CD4-positive, alpha-beta T cell treated with Interleukin-6 for 4 hours (primary cell): Measurements from ENCODE around the gene GRIA1.

Experiments
- DNase-seq: peaks from one replicate; pipeline ENCODE4 v3.0.0-alpha.2; 2020; ENCODE audit warnings: mixed read lengths

GRIA1 gene

GRCh38 chr5:153618307-153618706 is 127.8 kb downstream of the GRIA1 start:
- DNase-seq: no peak

GRCh38 chr5:153618867-153619266 is 128.4 kb downstream of the GRIA1 start:
- DNase-seq: no peak

- DNase-seq: no peak
These were observed 129.3 kb downstream of the GRIA1 start for GRCh38 chr5:153619771-153620170.

GRCh38 chr5:153623124-153623523 is 132.7 kb downstream of the GRIA1 start:
- no peak for DNase-seq

GRCh38 chr5:153623751-153624450 is 133.4 kb downstream of the GRIA1 start:
- no peak for DNase-seq

- DNase-seq: no peak
These were observed 133.9 kb downstream of the GRIA1 start for GRCh38 chr5:153624451-153624765.

GRCh38 chr5:153625826-153626354 is 135.4 kb downstream of the GRIA1 start:
- DNase-seq: no peak

GRCh38 chr5:153626836-153627235 is 136.4 kb downstream of the GRIA1 start:
- DNase-seq: no peak

- DNase-seq: no peak
These were observed 138.8 kb downstream of the GRIA1 start for GRCh38 chr5:153629027-153629895.

GRCh38 chr5:153630546-153630945 is 140.1 kb downstream of the GRIA1 start:
- DNase-seq: no peak

- DNase-seq: no peak
These were observed 142.3 kb downstream of the GRIA1 start for GRCh38 chr5:153632748-153633290.

- DNase-seq: no peak
These were observed 146.4 kb downstream of the GRIA1 start for GRCh38 chr5:153636670-153637451.

- no peak for DNase-seq
These were observed 149.8 kb downstream of the GRIA1 start for GRCh38 chr5:153640293-153640692.

GRCh38 chr5:153641183-153641688 is 150.8 kb downstream of the GRIA1 start:
- no peak for DNase-seq

GRCh38 chr5:153654504-153655200 is 164.2 kb downstream of the GRIA1 start:
- no peak for DNase-seq

- DNase-seq: no peak
These were observed 164.7 kb downstream of the GRIA1 start for GRCh38 chr5:153655201-153655510.

GRCh38 chr5:153658149-153658548 is 167.7 kb downstream of the GRIA1 start:
- no peak for DNase-seq

- DNase-seq: no peak
These were observed 168.1 kb downstream of the GRIA1 start for GRCh38 chr5:153658606-153659005.

GRCh38 chr5:153659039-153659736 is 168.7 kb downstream of the GRIA1 start:
- no peak for DNase-seq

GRCh38 chr5:153660919-153661318 is 170.4 kb downstream of the GRIA1 start:
- DNase-seq: no peak

GRCh38 chr5:153661897-153662296 is 171.4 kb downstream of the GRIA1 start:
- DNase-seq: no peak

GRCh38 chr5:153670101-153670500 is 179.6 kb downstream of the GRIA1 start:
- DNase-seq: no peak
